ENCODE measurements around the gene PRR14. TPM values are rescaled to one million over a fixed set of nuclear protein-coding genes. Genes with fewer than 3 reads are reported as not detected.

Gene PRR14
- total RNA-seq, 2 donors from 2014 or later, result 21.2 to 35.4 TPM

GRCh38 chr16:30655815-30656347 lies 5.1 kb downstream of the PRR14 start:
- peaks cover 25% of the 10 kb centered on the region for H3K36me3 ChIP-seq (ENCODE audit: control insufficient read depth, insufficient read depth, low read length)
- Mint-ChIP-seq H3K4me1 (peaks cover 18% of the 10 kb centered on the region), H3K27ac (no peak overlapping the region), H3K27me3 (ENCODE audit: insufficient read depth) (peaks cover 17% of the 10 kb centered on the region), H3K36me3 (ENCODE audit: low read depth) (peaks cover 25% of the 10 kb centered on the region), H3K9me3 (no peaks in the 10 kb centered on the region), H3K4me3 (no peak overlapping the region)
- H3K4me1 ChIP-seq (ENCODE audit: control insufficient read depth, insufficient read depth, low read length), result peaks cover 6% of the 10 kb centered on the region
- 93 to 96% methylated on average over 10 to 12 of the region's 12 CpGs for WGBS, 2 experiments (ENCODE audit: insufficient coverage in 1 of 2, insufficient read length in 1 of 2)
- no peaks in the 10 kb centered on the region for H3K27me3 ChIP-seq (ENCODE audit: control insufficient read depth, insufficient read depth, low read length, poor library complexity, severe bottlenecking)
- no peaks in the 10 kb centered on the region for H3K9me3 ChIP-seq (ENCODE audit: control insufficient read depth, low read length)
- H3K27ac ChIP-seq (ENCODE audit: low read depth, low read length), result no peak overlapping the region
- TF ChIP-seq CTCF (conservative IDR thresholded peaks at IDR 0.05), result no peak
- DNase-seq, result no peak
- H3K9ac ChIP-seq (ENCODE audit: extremely low read depth, low read length, poor library complexity, severe bottlenecking), result no peak overlapping the region
- H3K4me3 ChIP-seq (ENCODE audit: low read length), result no peak overlapping the region

- Mint-ChIP-seq H3K27me3 (ENCODE audit: insufficient read depth) (peaks cover 21% of the 10 kb centered on the region), H3K36me3 (ENCODE audit: low read depth) (peaks cover 29% of the 10 kb centered on the region), H3K9me3 (no peaks in the 10 kb centered on the region), H3K4me3 (no peak overlapping the region), H3K4me1 (peaks cover 21% of the 10 kb centered on the region), H3K27ac (no peak overlapping the region)
- H3K9ac ChIP-seq (ENCODE audit: extremely low read depth, low read length, poor library complexity, severe bottlenecking), result no peak overlapping the region
- no peaks in the 10 kb centered on the region for H3K27me3 ChIP-seq (ENCODE audit: control insufficient read depth, insufficient read depth, low read length, poor library complexity, severe bottlenecking)
- H3K4me1 ChIP-seq (ENCODE audit: control insufficient read depth, insufficient read depth, low read length), result peaks cover 6% of the 10 kb centered on the region
- H3K36me3 ChIP-seq (ENCODE audit: control insufficient read depth, insufficient read depth, low read length), result peaks cover 29% of the 10 kb centered on the region
- TF ChIP-seq CTCF (conservative IDR thresholded peaks at IDR 0.05), result no peak
- no peak overlapping the region for H3K27ac ChIP-seq (ENCODE audit: low read depth, low read length)
- no peak for DNase-seq
- H3K4me3 ChIP-seq (ENCODE audit: low read length), result no peak overlapping the region
- H3K9me3 ChIP-seq (ENCODE audit: control insufficient read depth, low read length), result no peaks in the 10 kb centered on the region
- WGBS, 2 experiments (ENCODE audit: insufficient coverage in 1 of 2, insufficient read length in 1 of 2), result 93 to 94% methylated on average over 7 to 8 of the region's 8 CpGs
Measured at GRCh38 chr16:30656388-30656787, 5.6 kb downstream of the PRR14 start.

GRCh38 chr16:30656974-30657865 lies 6.5 kb downstream of the PRR14 start:
- Histone ChIP-seq H3K27me3 (ENCODE audit: control insufficient read depth, insufficient read depth, low read length, poor library complexity, severe bottlenecking) (no peaks in the 10 kb centered on the region), H3K36me3 (ENCODE audit: control insufficient read depth, insufficient read depth, low read length) (peaks cover 38% of the 10 kb centered on the region), H3K27ac (ENCODE audit: low read depth, low read length) (peak overlapping the region; percentile 94), H3K9me3 (ENCODE audit: control insufficient read depth, low read length) (no peaks in the 10 kb centered on the region), H3K9ac (ENCODE audit: extremely low read depth, low read length, poor library complexity, severe bottlenecking) (peak overlapping the region; percentile 60), H3K4me1 (ENCODE audit: control insufficient read depth, insufficient read depth, low read length) (peaks cover 6% of the 10 kb centered on the region), H3K4me3 (ENCODE audit: low read length) (peak overlapping the region; percentile 84)
- Mint-ChIP-seq H3K4me1 (peaks cover 15% of the 10 kb centered on the region), H3K27ac (peak overlapping the region; percentile 79), H3K27me3 (ENCODE audit: insufficient read depth) (peaks cover 20% of the 10 kb centered on the region), H3K9me3 (no peaks in the 10 kb centered on the region), H3K36me3 (ENCODE audit: low read depth) (peaks cover 37% of the 10 kb centered on the region), H3K4me3 (peak overlapping the region; percentile 80)
- DNase-seq, result no peak
- 54 to 59% methylated on average over 26 to 32 of the region's 32 CpGs for WGBS, 2 experiments (ENCODE audit: insufficient coverage in 1 of 2, insufficient read length in 1 of 2)
- no peak for TF ChIP-seq CTCF (conservative IDR thresholded peaks at IDR 0.05)

Measured in endodermal cell (in vitro differentiated cells).